Activated B cell treated with CpG ODN at 0.5 μM for 24 hours (primary cell): Measurements from ENCODE around the gene ABCB9. TPM values are rescaled to one million over a fixed set of nuclear protein-coding genes. Genes with fewer than 3 reads are reported as not detected.

Source experiments
- ATAC-seq: fragments of 200-7000 bp; cut with Tn5 transposase; one replicate; pipeline ENCODE4 v1.10.0; 2021; ENCODE audit warnings: low read depth, mild to moderate bottlenecking, moderate library complexity
- CTCF ChIA-PET: fragments of 350-600 bp; sonication (Branson Sonifier 250); formaldehyde crosslinking; loops from one replicate; lab custom pipeline; 2021; ENCODE audit warnings: antibody characterized with exemption; lab: Charles Lee
- POLR2A ChIA-PET: fragments of 350-600 bp; sonication (Branson Sonifier 250); formaldehyde crosslinking; loops from one replicate; lab custom pipeline; 2021; ENCODE audit warnings: antibody characterized with exemption; lab: Charles Lee
- DNase-seq: peaks from one replicate; pipeline ENCODE4 v3.0.0; 2022
- H3K27ac Mint-ChIP-seq: one replicate; pipeline ENCODE4 v1.8.0; 2020; ENCODE audit warnings: mixed read lengths
- H3K27me3 Mint-ChIP-seq: one replicate; pipeline ENCODE4 v1.8.0; 2021; ENCODE audit warnings: mixed read lengths
- H3K36me3 Mint-ChIP-seq: one replicate; pipeline ENCODE4 v1.8.0; 2021; ENCODE audit warnings: low read depth, mixed read lengths
- H3K4me1 Mint-ChIP-seq: one replicate; pipeline ENCODE4 v1.8.0; 2021; ENCODE audit warnings: mixed read lengths
- H3K4me3 Mint-ChIP-seq: one replicate; pipeline ENCODE4 v1.8.0; 2020; ENCODE audit warnings: mild to moderate bottlenecking, mixed read lengths
- H3K9me3 Mint-ChIP-seq: one replicate; pipeline ENCODE4 v1.8.0; 2020; ENCODE audit warnings: mixed read lengths
- intact Hi-C: fragments of 100-400 bp; cut with micrococcal nuclease; formaldehyde crosslinking; loops from one replicate; pipeline ENCODE4 v1.15.1; 2024
- total RNA-seq: library from RNA; stranded (reverse); gene quantifications from 2 replicates; pipeline ENCODE4 v1.2.3, GENCODE V29; 2022
- TF ChIP-seq, protein P1 (sequence below): fragments of 200-600 bp; IDR thresholded peaks from one replicate; pipeline ENCODE4 v1.8.0; 2022; ENCODE audit warnings: antibody characterized with exemption, mild to moderate bottlenecking

Gene ABCB9
- total RNA-seq, 1 donor from 2014 or later: 4.6 TPM

GRCh38 chr12:122891661-122892525 is 74.4 kb downstream of the ABCB9 start:
- H3K36me3 Mint-ChIP-seq: peaks cover 27% of the 10 kb centered on the region
- TF ChIP-seq, protein P1, sequence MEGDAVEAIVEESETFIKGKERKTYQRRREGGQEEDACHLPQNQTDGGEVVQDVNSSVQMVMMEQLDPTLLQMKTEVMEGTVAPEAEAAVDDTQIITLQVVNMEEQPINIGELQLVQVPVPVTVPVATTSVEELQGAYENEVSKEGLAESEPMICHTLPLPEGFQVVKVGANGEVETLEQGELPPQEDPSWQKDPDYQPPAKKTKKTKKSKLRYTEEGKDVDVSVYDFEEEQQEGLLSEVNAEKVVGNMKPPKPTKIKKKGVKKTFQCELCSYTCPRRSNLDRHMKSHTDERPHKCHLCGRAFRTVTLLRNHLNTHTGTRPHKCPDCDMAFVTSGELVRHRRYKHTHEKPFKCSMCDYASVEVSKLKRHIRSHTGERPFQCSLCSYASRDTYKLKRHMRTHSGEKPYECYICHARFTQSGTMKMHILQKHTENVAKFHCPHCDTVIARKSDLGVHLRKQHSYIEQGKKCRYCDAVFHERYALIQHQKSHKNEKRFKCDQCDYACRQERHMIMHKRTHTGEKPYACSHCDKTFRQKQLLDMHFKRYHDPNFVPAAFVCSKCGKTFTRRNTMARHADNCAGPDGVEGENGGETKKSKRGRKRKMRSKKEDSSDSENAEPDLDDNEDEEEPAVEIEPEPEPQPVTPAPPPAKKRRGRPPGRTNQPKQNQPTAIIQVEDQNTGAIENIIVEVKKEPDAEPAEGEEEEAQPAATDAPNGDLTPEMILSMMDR: no peak
- POLR2A ChIA-PET: interaction anchor here (0.5 to 6.5 kb wide), 10 partner anchors 7 to 1540 kb away, joined by 3 to 99 read pairs (median 5); partner anchors contain the start of genes ANAPC5 and VPS37B
- no peaks in the 10 kb centered on the region for H3K9me3 Mint-ChIP-seq
- H3K27me3 Mint-ChIP-seq: no peaks in the 10 kb centered on the region
- peak overlapping the region; percentile 45 for H3K4me3 Mint-ChIP-seq
- intact Hi-C loops: loop anchor here (10.0 kb wide), 1 partner anchor 487 kb away; no protein-coding TSS in a partner anchor
- H3K27ac Mint-ChIP-seq: peak overlapping the region; percentile 96
- ATAC-seq: no peak
- CTCF ChIA-PET: interaction anchor here (1.4 to 6.1 kb wide), 2 partner anchors 29 to 61 kb away, joined by 4 to 25 read pairs; no protein-coding TSS in a partner anchor
- DNase-seq: no peak
- peaks cover 96% of the 10 kb centered on the region for H3K4me1 Mint-ChIP-seq

- ATAC-seq (no peak), DNase-seq (no peak)
- TF ChIP-seq, protein P1: no peak
- Mint-ChIP-seq H3K36me3 (peaks cover 18% of the 10 kb centered on the region), H3K9me3 (no peaks in the 10 kb centered on the region), H3K4me1 (peaks cover 93% of the 10 kb centered on the region), H3K4me3 (peak overlapping the region; percentile 74), H3K27me3 (no peaks in the 10 kb centered on the region), H3K27ac (peak overlapping the region; percentile 96)
- ChIA-PET CTCF (interaction anchor here (1.4 to 6.1 kb wide), 2 partner anchors 27 to 62 kb away, joined by 4 to 25 read pairs; no protein-coding TSS in a partner anchor), POLR2A (interaction anchor here (0.6 to 6.5 kb wide), 11 partner anchors 9 to 1463 kb away, joined by 3 to 99 read pairs (median 8); partner anchors contain the start of gene VPS37B)
- intact Hi-C loops: loop anchor here (1.0 to 10.0 kb wide), 3 partner anchors 9 to 485 kb away; partner anchors contain the start of genes MPHOSPH9 and MTRFR
Measured at GRCh38 chr12:122889761-122890520, 76.3 kb downstream of the ABCB9 start.

- Mint-ChIP-seq H3K36me3 (peaks cover 10% of the 10 kb centered on the region), H3K4me1 (peaks cover 93% of the 10 kb centered on the region), H3K9me3 (no peaks in the 10 kb centered on the region), H3K27me3 (no peaks in the 10 kb centered on the region), H3K27ac (peak overlapping the region; percentile 96), H3K4me3 (peak overlapping the region; percentile 88)
- ChIA-PET POLR2A (interaction anchor here (0.6 to 6.5 kb wide), 15 partner anchors 9 to 361 kb away, joined by 3 to 99 read pairs (median 4); partner anchors contain the start of genes KNTC1, MPHOSPH9, MTRFR and OGFOD2), CTCF (interaction anchor here (2.4 to 6.1 kb wide), 2 partner anchors 10 to 64 kb away, joined by 17 to 25 read pairs; no protein-coding TSS in a partner anchor)
- DNase-seq: no peak
- TF ChIP-seq, protein P1: no peak
- intact Hi-C loops: loop anchor here (1.0 to 5.0 kb wide), 2 partner anchors 10 to 344 kb away; partner anchors contain the start of genes MPHOSPH9 and MTRFR
- peak; percentile 55 for ATAC-seq
Measured at GRCh38 chr12:122888232-122888752, 78.0 kb downstream of the ABCB9 start.

- peaks cover 95% of the 10 kb centered on the region for H3K4me1 Mint-ChIP-seq
- peaks cover 10% of the 10 kb centered on the region for H3K36me3 Mint-ChIP-seq
- POLR2A ChIA-PET: interaction anchor here (0.7 to 6.5 kb wide), 13 partner anchors 8 to 361 kb away, joined by 3 to 99 read pairs (median 5); partner anchors contain the start of genes KNTC1, MPHOSPH9, MTRFR and OGFOD2
- DNase-seq (no peak), ATAC-seq (peak; percentile 14)
- intact Hi-C loops: loop anchor here (1.0 to 5.0 kb wide), 5 partner anchors 7 to 344 kb away; partner anchors contain the start of genes MPHOSPH9 and MTRFR
- CTCF ChIA-PET: interaction anchor here (1.2 to 6.1 kb wide), 3 partner anchors 10 to 65 kb away, joined by 3 to 25 read pairs (median 17); no protein-coding TSS in a partner anchor
- TF ChIP-seq, protein P1: no peak
- H3K27ac Mint-ChIP-seq: peak overlapping the region; percentile 96
- H3K4me3 Mint-ChIP-seq: peak overlapping the region; percentile 88
- no peaks in the 10 kb centered on the region for H3K9me3 Mint-ChIP-seq
- H3K27me3 Mint-ChIP-seq: no peaks in the 10 kb centered on the region
Measured at GRCh38 chr12:122887819-122888212, 78.4 kb downstream of the ABCB9 start.
